Liver (tissue), 9 donors: Measurements from ENCODE around the gene FBXO31. TPM values are rescaled to one million over a fixed set of nuclear protein-coding genes. Genes with fewer than 3 reads are reported as not detected.
A peak's percentile ranks its signal among the peaks of the same experiment; 100 is the strongest.

Experiments used
- DNase-seq: peaks from one replicate; pipeline ENCODE4 v3.0.0-alpha.2; 2017; ENCODE audit warnings: low spot score
- H3K27ac ChIP-seq, 2 donors: one replicate each; pipeline ENCODE4 v1.7.0; 2013; ENCODE audit warnings: inconsistent platforms in 2 of 2, low read length in 2 of 2, control low read depth in 1 of 2, low read depth in 1 of 2, mild to moderate bottlenecking in 1 of 2
- H3K27me3 ChIP-seq, 4 donors: one replicate each; pipeline versions ENCODE4 v1.6.1 to v1.7.0; 2013; ENCODE audit warnings: low read length in 3 of 4, inconsistent platforms in 1 of 4, mild to moderate bottlenecking in 1 of 4, moderate library complexity in 1 of 4; ENCODE audit not compliant: control insufficient read depth in 4 of 4, insufficient read depth in 4 of 4
- H3K36me3 ChIP-seq, 4 donors: one replicate each; pipeline versions ENCODE4 v1.6.1 to v1.7.0; 2013; ENCODE audit warnings: low read length in 3 of 4, mild to moderate bottlenecking in 3 of 4, low read depth in 1 of 4, moderate library complexity in 1 of 4; ENCODE audit not compliant: control insufficient read depth in 4 of 4, insufficient read depth in 3 of 4
- H3K4me1 ChIP-seq, 4 donors: one replicate each; pipeline versions ENCODE4 v1.6.1 to v1.7.0; 2013; ENCODE audit warnings: low read length in 3 of 4, mild to moderate bottlenecking in 3 of 4, moderate library complexity in 1 of 4; ENCODE audit not compliant: control insufficient read depth in 4 of 4, insufficient read depth in 4 of 4
- H3K4me3 ChIP-seq, 3 donors: one replicate each; pipeline versions ENCODE4 v1.6.1 to v1.7.0; 2013; ENCODE audit warnings: low read length in 3 of 3, control low read depth in 1 of 3, low read depth in 1 of 3, mild to moderate bottlenecking in 1 of 3
- H3K9ac ChIP-seq, 2 donors: one replicate each; pipeline ENCODE4 v1.7.0; 2013; ENCODE audit warnings: low read length in 2 of 2, mild to moderate bottlenecking in 2 of 2, moderate library complexity in 2 of 2, control low read depth in 1 of 2, low read depth in 1 of 2
- H3K9me3 ChIP-seq, 4 donors: one replicate each; pipeline versions ENCODE4 v1.6.1 to v1.7.0; 2013; ENCODE audit warnings: low read length in 3 of 4; ENCODE audit not compliant: control insufficient read depth in 4 of 4
- CTCF ChIP-seq: fragments of 150-350 bp; IDR thresholded peaks from 2 replicates; pipeline ENCODE4 v1.5.1; 2017; ENCODE audit warnings: improper control_type of control experiment, low read depth, low read length; ENCODE audit not compliant: missing input control
- EGR1 ChIP-seq, 2 donors: IDR thresholded peaks; 2 replicates each; pipeline ENCODE4 v1.6.1; 2016 to 2018; ENCODE audit warnings: antibody characterized with exemption in 2 of 2, low read depth in 2 of 2
- FOXA2 ChIP-seq: IDR thresholded peaks from 2 replicates; pipeline ENCODE4 v1.6.1; 2016; ENCODE audit warnings: antibody characterized with exemption
- GABPA ChIP-seq, 2 donors: IDR thresholded peaks in 1 of 2; conservative IDR thresholded peaks in 1 of 2; 2 replicates each; pipeline ENCODE4 v1.6.1; 2016; ENCODE audit warnings: antibody characterized with exemption in 2 of 2, mild to moderate bottlenecking in 1 of 2, moderate library complexity in 1 of 2
- HNF4A ChIP-seq, 2 donors: conservative IDR thresholded peaks; 2 replicates each; pipeline ENCODE4 v1.6.1; 2016; ENCODE audit warnings: antibody characterized with exemption in 2 of 2, mild to moderate bottlenecking in 2 of 2
- HNF4G ChIP-seq: IDR thresholded peaks from 2 replicates; pipeline ENCODE4 v1.6.1; 2016; ENCODE audit warnings: antibody characterized with exemption
- JUND ChIP-seq, 2 donors: IDR thresholded peaks; 2 replicates each; pipeline ENCODE4 v1.6.1; 2016; ENCODE audit warnings: antibody characterized with exemption in 2 of 2
- MAX ChIP-seq: IDR thresholded peaks from 2 replicates; pipeline ENCODE4 v1.6.1; 2016; ENCODE audit warnings: antibody characterized with exemption
- NR2F2 ChIP-seq: IDR thresholded peaks from 2 replicates; pipeline ENCODE4 v1.6.1; 2016; ENCODE audit warnings: antibody characterized with exemption
- RAD21 ChIP-seq, 2 donors: IDR thresholded peaks; 2 replicates each; pipeline ENCODE4 v1.6.1; 2016; ENCODE audit warnings: antibody characterized with exemption in 2 of 2, mild to moderate bottlenecking in 2 of 2
- REST ChIP-seq: IDR thresholded peaks from 2 replicates; pipeline ENCODE4 v1.6.1; 2016; ENCODE audit warnings: antibody characterized with exemption, mild to moderate bottlenecking
- RXRA ChIP-seq, 2 donors: IDR thresholded peaks; 2 replicates each; pipeline ENCODE4 v1.6.1; 2017 to 2018; ENCODE audit warnings: antibody characterized with exemption in 2 of 2, mild to moderate bottlenecking in 1 of 2
- SP1 ChIP-seq: IDR thresholded peaks from 2 replicates; pipeline ENCODE4 v1.6.1; 2018; ENCODE audit warnings: antibody characterized with exemption, mild to moderate bottlenecking
- TAF1 ChIP-seq: conservative IDR thresholded peaks from 2 replicates; pipeline ENCODE4 v1.6.1; 2016; ENCODE audit warnings: antibody characterized with exemption, mild to moderate bottlenecking
- YY1 ChIP-seq: IDR thresholded peaks from 2 replicates; pipeline ENCODE4 v1.6.1; 2016; ENCODE audit warnings: antibody characterized with exemption, mild to moderate bottlenecking
- ZBTB33 ChIP-seq: IDR thresholded peaks from 2 replicates; pipeline ENCODE4 v1.6.1; 2016; ENCODE audit warnings: antibody characterized with exemption
- WGBS: extraction: QIAGEN DNeasy Blood & Tissue Kit; methylation state at CpG from one replicate; pipeline ENCODE4 v1.1.7; 2013; 5-methylcytosine and 5-hydroxymethylcytosine counted together
- polyA plus RNA-seq, 2 donors: library from polyadenylated mRNA; stranded (reverse) in 1 of 2; unstranded in 1 of 2; fragments of 200-250 nt in 1 of 2; fragments of >200 nt in 1 of 2; fragmentation: Nextera tagmentation in 1 of 2; extraction: Ambion mirVana in 1 of 2; gene quantifications; one replicate each; pipeline versions ENCODE4 v1.2.1 to v1.2.3, GENCODE V29; 2013 to 2015
- total RNA-seq, 2 donors: library from RNA; depleted of rRNA; stranded (reverse); fragments of >200 nt; gene quantifications; one replicate each; pipeline ENCODE4 v1.2.3, GENCODE V29; 2014
- donor health status: healthy.
- donor health status: healthy.
- donor health status: healthy.
- donor health status: healthy.
- donor health status: healthy.

FBXO31 gene
- total and polyA plus RNA-seq, 4 donors = 13.2 to 30.3 (median 18.1) TPM

GRCh38 chr16:87375426-87376135, 8.0 kb downstream of the FBXO31 start:
- no peak for DNase-seq
- no peak for TF ChIP-seq SP1
- no peak for TF ChIP-seq EGR1 (IDR thresholded peaks at IDR 0.05; ENCODE audit: low read depth in 2 of 2)
- TF ChIP-seq HNF4A (conservative IDR thresholded peaks at IDR 0.05) = peak; percentile 31 to 68
- peak in 1 of 2 donors; percentile 6 for TF ChIP-seq RAD21 (IDR thresholded peaks at IDR 0.05)
- TF ChIP-seq FOXA2 = no peak
- WGBS = 59% methylated on average over 9 of the region's 9 CpGs
- no peaks in the 10 kb centered on the region for H3K27me3 ChIP-seq
- H3K4me1 ChIP-seq = peaks cover 5 to 35% (median 26%) of the 10 kb centered on the region in 4 donors
- H3K9ac ChIP-seq = no peak overlapping the region
- H3K9me3 ChIP-seq = no peaks in the 10 kb centered on the region
- H3K36me3 ChIP-seq = no peaks in the 10 kb centered on the region
- H3K27ac ChIP-seq = peak overlapping the region; percentile 13 to 48
- H3K4me3 ChIP-seq = no peak overlapping the region

- Histone ChIP-seq H3K4me3 (no peak overlapping the region), H3K4me1 (peaks cover 2 to 30% (median 16%) of the 10 kb centered on the region in 4 donors), H3K9ac (no peak overlapping the region), H3K27ac (no peak overlapping the region), H3K27me3 (no peaks in the 10 kb centered on the region), H3K36me3 (no peaks in the 10 kb centered on the region), H3K9me3 (no peaks in the 10 kb centered on the region)
- 96% methylated on average over 13 of the region's 13 CpGs for WGBS
- no peak for DNase-seq
- TF ChIP-seq MAX = no peak
- TF ChIP-seq REST = no peak
- no peak for TF ChIP-seq TAF1
- TF ChIP-seq YY1 = no peak
- TF ChIP-seq SP1 = no peak
- TF ChIP-seq RAD21 (IDR thresholded peaks at IDR 0.05) = no peak
- TF ChIP-seq HNF4G = no peak
- no peak for TF ChIP-seq NR2F2
- TF ChIP-seq GABPA (IDR thresholded peaks at IDR 0.05 in 1 of 2, conservative IDR thresholded peaks at IDR 0.05 in 1 of 2) = no peak
- TF ChIP-seq JUND (IDR thresholded peaks at IDR 0.05) = no peak
- no peak for TF ChIP-seq ZBTB33
- no peak for TF ChIP-seq RXRA (IDR thresholded peaks at IDR 0.05)
- no peak for TF ChIP-seq HNF4A (conservative IDR thresholded peaks at IDR 0.05)
- TF ChIP-seq FOXA2 = no peak
- TF ChIP-seq CTCF = no peak
Observed at GRCh38 chr16:87374313-87374712, 9.3 kb downstream of the FBXO31 start.
